ENCODE data around the gene SFXN5. TPM values are rescaled to one million over a fixed set of nuclear protein-coding genes. Genes with fewer than 3 reads are reported as not detected.

SFXN5 gene
- total and polyA plus RNA-seq, 2 of the 4 experiments (the other 2 are of a cell fraction): 8.6 to 17.0 TPM

DNA sequence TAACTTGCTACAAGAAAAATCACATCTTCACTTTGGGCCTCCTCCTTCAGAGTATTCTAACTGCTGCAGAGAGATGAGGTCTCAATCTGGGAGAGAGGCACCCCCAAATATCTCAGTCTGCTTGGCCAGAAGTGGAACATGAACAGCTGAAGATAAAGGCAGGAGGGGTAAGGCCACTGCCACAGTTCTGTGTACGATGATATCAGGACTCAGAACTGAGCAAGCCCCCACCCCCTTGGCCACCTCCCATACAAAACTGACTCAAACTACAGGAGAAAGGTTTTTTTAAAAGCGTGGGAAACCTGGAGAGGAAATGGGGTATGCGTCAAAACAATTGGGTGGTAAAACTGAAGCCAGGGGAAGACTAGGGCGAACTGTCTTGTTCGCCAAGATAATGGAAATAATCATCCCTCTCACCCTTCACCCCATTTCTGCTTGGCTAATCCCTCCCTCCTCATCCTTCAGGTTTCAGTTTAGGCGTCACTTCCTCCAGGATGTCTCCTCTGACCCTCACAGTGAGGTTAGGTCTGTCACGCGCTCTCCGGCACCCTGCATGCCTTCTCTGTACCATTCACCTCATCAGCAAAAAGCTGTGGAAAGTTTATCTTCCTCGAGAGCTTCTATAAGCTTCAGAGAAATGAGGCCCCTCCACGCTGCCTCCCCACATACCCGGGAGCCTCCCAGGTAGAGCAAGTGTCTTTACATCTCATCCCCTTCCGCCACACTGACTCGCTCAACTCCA lies 64.4 kb downstream of the SFXN5 start:
- CTCF ChIA-PET: interaction anchor here (1.0 kb wide), 1 partner anchor 11 kb away, joined by 3 read pairs; no protein-coding TSS in a partner anchor
- in situ Hi-C loops (cut with MboI; ENCODE audit: low sequenced_read_pairs): no loop called here
- ATAC-seq (ENCODE audit: low read depth) (no peak), DNase-seq (peak; percentile 33)
- no peaks in the 10 kb centered on the region for H3K27me3 ChIP-seq (ENCODE audit: control insufficient read depth, insufficient read depth, low read length)
- no peaks in the 10 kb centered on the region for H4K20me1 ChIP-seq (ENCODE audit: insufficient read depth, low read length)
- no TSS peak for BruUV-seq (replicated peaks)
- H3K23ac ChIP-seq (ENCODE audit: low read depth, low read length): no peak overlapping the region; the same call in 1 of the 2 replicates
- H2AK5ac ChIP-seq (ENCODE audit: low read depth, low read length): no peak overlapping the region
- no peak overlapping the region for H3K9ac ChIP-seq (ENCODE audit: low read depth, low read length)
- H3K27ac ChIP-seq (ENCODE audit: insufficient read depth, low read length): no peak overlapping the region
- no peak overlapping the region for H4K91ac ChIP-seq (ENCODE audit: insufficient read depth, low read depth, low read length)
- intact Hi-C loops (cut with micrococcal nuclease): no loop called here
- no peak overlapping the region for H4K8ac ChIP-seq (ENCODE audit: low read depth in 2 of 2, low read length in 2 of 2)
- TF ChIP-seq POLR2A (IDR thresholded peaks at IDR 0.05; ENCODE audit: low read depth, low read length): no peak
- TF ChIP-seq, protein P1, sequence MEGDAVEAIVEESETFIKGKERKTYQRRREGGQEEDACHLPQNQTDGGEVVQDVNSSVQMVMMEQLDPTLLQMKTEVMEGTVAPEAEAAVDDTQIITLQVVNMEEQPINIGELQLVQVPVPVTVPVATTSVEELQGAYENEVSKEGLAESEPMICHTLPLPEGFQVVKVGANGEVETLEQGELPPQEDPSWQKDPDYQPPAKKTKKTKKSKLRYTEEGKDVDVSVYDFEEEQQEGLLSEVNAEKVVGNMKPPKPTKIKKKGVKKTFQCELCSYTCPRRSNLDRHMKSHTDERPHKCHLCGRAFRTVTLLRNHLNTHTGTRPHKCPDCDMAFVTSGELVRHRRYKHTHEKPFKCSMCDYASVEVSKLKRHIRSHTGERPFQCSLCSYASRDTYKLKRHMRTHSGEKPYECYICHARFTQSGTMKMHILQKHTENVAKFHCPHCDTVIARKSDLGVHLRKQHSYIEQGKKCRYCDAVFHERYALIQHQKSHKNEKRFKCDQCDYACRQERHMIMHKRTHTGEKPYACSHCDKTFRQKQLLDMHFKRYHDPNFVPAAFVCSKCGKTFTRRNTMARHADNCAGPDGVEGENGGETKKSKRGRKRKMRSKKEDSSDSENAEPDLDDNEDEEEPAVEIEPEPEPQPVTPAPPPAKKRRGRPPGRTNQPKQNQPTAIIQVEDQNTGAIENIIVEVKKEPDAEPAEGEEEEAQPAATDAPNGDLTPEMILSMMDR (conservative IDR thresholded peaks at IDR 0.05; ENCODE audit: low read depth, low read length): no peak
- TF ChIP-seq RCOR1 (IDR thresholded peaks at IDR 0.05; ENCODE audit: insufficient replicate concordance, low read length): no peak
- no peak for TF ChIP-seq CEBPB (IDR thresholded peaks at IDR 0.05; ENCODE audit: low read depth, low read length)
- TF ChIP-seq NFE2L2 (IDR thresholded peaks at IDR 0.05; ENCODE audit: low read depth, low read length): no peak
- TF ChIP-seq RFX5 (IDR thresholded peaks at IDR 0.05; ENCODE audit: low read depth, low read length): no peak
- TF ChIP-seq MAZ (IDR thresholded peaks at IDR 0.05; ENCODE audit: borderline replicate concordance, low read depth, low read length): no peak
- TF ChIP-seq SMC3 (IDR thresholded peaks at IDR 0.05; ENCODE audit: low read depth, low read length): no peak
- TF ChIP-seq CHD1 (IDR thresholded peaks at IDR 0.05; ENCODE audit: low read depth, low read length): no peak
- no peak for TF ChIP-seq BHLHE40 (IDR thresholded peaks at IDR 0.05; ENCODE audit: low read depth, low read length)
- no peak overlapping the region for H3K56ac ChIP-seq (ENCODE audit: extremely low read depth, insufficient read depth, low read length)
- H3K9me1 ChIP-seq (ENCODE audit: insufficient read depth, low read length): 0 out of 2 replicates have a peak, but pooled peaks cover 5% of the 10 kb centered on the region
- no peaks in the 10 kb centered on the region for H3K4me1 ChIP-seq (ENCODE audit: control insufficient read depth, insufficient read depth, low read length)
- dilution Hi-C loops (cut with HindIII; ENCODE audit: low sequenced_read_pairs, unreplicated experiment): no loop called here
- H3K18ac ChIP-seq (ENCODE audit: low read depth, low read length): no peak overlapping the region
- H3K4me3 ChIP-seq (ENCODE audit: insufficient read depth, low read depth, low read length): no peak overlapping the region
- peaks cover 6% of the 10 kb centered on the region; the same call in 1 of the 2 replicates for H3K36me3 ChIP-seq (ENCODE audit: control insufficient read depth, insufficient read depth, low read length)
- no CpG with 5 or more reads among the region's 14 CpGs for WGBS, 2 experiments (ENCODE audit: extremely low coverage in 2 of 2, insufficient read length in 1 of 2)
- no peaks in the 10 kb centered on the region for H3K9me3 ChIP-seq (ENCODE audit: control insufficient read depth, insufficient read depth, low read length)
- H2BK120ac ChIP-seq (ENCODE audit: low read depth, low read length): no peak overlapping the region
- peak overlapping the region; percentile 34; the same call in 1 of the 2 replicates for H3K4ac ChIP-seq (ENCODE audit: low read depth, low read length)
- H2AFZ ChIP-seq (replicated peaks; ENCODE audit: low read length, poor library complexity): no peak overlapping the region
- H2BK5ac ChIP-seq (ENCODE audit: low read depth, low read length, poor library complexity, severe bottlenecking): no peak overlapping the region
- 0 out of 4 replicates have a peak, but pooled peaks cover 0 to 3% of the 10 kb centered on the region in 2 experiments for H3K79me1 ChIP-seq (ENCODE audit: low read depth in 1 of 2, low read length in 2 of 2)
- no peak overlapping the region; the same call in 1 of the 2 replicates for H3K14ac ChIP-seq (replicated peaks; ENCODE audit: low read depth, low read length)
- no peak overlapping the region for H3K4me2 ChIP-seq (ENCODE audit: low read depth, low read length)
- H2AK9ac ChIP-seq (replicated peaks; ENCODE audit: low read depth, low read length, poor library complexity): no peak overlapping the region
- no peak overlapping the region for H2BK20ac ChIP-seq (ENCODE audit: low read depth, low read length)
- POLR2A ChIA-PET (ENCODE audit: unreplicated experiment): no interaction called here
- H2BK15ac ChIP-seq (ENCODE audit: low read depth, low read length): no peak overlapping the region
- H4K5ac ChIP-seq (ENCODE audit: low read depth, low read length): no peak overlapping the region

All from IMR-90 (cell line).